ENCODE data around the gene TNFAIP8L3.
"Not testable (repeated sequence)": the region's sequence is repeated elsewhere in the genome, so short reads cannot be mapped to it uniquely, and the experiment has no call there.

Gene TNFAIP8L3

DNA sequence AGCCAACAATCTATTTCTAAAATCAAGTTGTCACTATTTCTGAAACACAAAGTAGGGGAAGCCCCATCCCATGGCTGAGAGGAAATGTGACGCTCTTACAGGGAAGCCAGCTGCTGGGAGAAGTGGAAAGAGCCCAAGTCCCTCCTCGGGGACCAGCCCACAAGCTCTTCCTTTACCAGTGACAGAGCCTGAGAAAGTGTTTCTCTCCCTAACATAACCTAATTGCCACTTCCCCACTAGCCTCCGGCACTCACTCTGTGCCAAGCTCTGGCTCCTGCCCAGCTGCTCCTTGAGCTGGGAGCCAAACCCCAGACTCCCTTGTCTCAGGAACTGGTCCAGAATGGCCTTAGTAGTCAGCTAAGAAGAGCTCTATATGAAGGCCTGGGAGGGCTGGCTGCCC is 42.9 kb downstream of the TNFAIP8L3 start:
- DNase-seq: no peak

DNA sequence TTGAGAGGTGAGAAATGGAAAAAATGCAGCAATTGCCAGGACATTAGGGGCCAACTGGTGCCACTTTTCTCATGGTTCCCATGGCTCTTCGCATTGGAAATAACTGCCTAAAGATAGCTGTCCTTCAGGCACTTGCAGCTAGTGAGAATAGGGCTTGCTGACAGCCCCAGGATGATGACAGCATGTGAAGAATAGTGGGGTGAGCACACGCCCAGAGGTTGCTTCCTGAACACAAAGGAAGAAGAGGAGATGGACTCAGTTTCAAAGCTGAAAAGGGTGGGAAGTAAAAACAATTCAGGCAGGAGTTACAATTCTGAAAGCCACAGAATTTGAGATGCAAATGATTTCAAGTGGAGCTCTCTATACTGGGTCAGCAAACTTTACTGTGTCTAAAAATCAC is 45.6 kb downstream of the TNFAIP8L3 start:
- no peak for DNase-seq

DNA sequence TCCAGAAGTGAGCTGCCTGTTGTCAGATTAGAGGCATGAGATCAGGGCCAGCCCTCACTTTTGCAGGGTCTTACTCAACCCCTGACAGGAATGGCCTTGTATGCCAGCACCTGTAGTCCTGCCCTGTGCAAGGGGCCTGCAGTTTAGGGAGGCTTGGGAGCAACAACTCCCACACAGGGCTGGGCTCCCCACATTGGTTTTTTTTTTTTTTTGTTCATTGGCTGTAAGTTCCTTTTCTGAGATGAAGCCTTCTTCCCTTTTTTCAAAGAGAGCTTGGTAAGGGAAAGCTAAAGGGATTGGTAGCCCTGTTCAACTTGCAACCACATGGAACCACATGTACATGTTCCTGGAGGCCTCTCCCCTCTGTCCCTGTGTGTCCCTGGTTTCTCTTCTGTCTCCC is 46.4 kb downstream of the TNFAIP8L3 start:
- no peak for DNase-seq

DNA sequence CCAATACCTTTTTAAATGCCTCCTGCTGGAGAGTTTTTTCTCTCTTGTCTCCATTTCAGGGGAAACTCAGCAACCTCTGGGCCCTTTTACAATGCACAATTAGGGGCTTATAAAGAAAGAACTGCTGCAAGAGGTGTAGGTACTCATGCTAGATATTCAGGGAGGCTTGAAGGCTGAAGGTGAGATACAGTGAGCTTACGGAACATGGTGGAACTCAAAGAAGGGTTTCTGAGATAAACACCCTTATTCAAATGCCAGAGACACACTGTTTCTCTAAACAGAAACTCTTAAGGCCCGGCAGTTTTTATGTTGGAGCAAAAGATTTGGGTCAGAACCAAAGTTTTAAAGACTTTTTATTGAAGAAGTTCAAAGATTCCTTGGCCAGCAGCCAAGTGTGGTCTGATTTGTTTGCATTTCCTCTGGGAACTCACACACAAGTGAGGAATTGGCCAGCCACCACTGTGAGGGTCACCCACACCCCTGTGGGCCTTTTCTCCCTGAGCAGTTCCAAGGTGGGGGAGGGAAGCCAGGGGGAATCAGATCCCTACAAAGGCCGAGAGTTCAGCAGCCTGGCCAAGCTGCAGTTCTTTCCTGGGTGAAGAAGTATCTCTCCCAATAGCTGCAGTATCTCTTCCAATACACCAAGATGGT is 47.8 kb downstream of the TNFAIP8L3 start:
- no peak for DNase-seq

DNA sequence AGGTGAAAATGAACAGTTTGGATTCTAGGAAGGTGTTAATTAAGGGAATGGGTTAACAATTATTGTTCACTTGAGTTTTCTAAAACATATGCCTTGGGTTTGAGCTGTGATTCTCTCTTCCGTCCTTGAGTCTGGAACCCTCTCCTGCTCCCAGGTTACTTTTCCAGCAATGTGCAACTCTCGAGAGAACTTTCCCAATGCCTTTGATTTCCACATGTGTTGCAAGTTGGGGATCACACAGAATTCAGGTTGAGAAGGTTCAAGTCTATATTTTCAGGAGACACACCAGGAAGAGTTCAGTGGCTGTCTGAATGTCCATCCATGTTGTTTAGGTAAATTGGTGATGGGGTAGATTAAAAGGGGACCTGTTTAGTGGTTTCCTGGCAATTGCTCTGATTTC is 48.7 kb downstream of the TNFAIP8L3 start:
- no peak for DNase-seq

DNA sequence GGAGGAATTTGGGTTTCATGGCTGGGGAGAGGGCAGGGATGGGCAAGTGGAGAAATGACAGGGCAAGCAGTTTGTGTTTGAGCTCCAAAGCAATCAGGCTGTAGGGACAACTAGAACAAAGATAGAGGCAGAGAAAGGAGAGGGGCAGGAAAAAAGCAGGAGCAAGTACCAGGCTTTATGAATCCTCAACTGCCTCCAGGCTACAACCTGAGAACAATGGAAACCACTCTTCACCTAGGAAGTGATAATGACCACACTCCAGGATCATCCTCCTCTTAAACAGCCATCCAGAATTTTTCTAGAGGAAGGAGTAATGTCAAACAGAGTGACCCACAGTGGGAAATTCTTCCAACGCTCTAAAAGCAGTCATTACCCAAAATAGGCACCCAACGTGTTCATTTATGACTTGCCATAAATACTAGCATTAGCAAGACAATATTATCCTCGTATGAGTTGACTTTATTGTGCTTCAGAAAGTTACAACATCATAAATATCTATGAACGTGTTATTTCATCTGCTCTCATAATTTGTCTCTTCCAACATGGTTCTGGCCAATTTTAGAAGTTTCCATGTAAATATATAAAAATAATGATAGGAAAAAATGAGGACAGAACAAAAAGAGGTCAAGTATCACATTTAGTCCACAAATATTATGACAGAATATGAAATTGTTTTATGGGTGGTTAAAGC is 50.5 kb downstream of the TNFAIP8L3 start:
- DNase-seq: no peak

DNA sequence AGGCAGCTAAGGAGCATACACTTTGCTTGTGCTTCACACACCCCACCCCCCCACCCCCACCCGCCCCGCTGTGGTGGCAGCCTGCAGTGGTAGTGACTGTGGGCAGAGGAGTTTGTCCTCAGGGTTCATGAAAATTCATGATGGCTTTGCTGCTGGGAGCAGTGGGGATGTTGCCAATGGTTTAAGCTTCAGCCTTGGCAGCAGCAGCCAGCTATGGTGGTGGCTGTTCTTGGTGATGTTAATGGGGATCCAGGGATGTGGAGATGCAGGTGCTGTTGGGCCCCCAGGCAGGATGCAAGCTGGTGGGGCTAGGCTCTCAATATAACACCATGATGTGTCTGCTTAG is 55.8 kb downstream of the TNFAIP8L3 start:
- DNase-seq: no peak

DNA sequence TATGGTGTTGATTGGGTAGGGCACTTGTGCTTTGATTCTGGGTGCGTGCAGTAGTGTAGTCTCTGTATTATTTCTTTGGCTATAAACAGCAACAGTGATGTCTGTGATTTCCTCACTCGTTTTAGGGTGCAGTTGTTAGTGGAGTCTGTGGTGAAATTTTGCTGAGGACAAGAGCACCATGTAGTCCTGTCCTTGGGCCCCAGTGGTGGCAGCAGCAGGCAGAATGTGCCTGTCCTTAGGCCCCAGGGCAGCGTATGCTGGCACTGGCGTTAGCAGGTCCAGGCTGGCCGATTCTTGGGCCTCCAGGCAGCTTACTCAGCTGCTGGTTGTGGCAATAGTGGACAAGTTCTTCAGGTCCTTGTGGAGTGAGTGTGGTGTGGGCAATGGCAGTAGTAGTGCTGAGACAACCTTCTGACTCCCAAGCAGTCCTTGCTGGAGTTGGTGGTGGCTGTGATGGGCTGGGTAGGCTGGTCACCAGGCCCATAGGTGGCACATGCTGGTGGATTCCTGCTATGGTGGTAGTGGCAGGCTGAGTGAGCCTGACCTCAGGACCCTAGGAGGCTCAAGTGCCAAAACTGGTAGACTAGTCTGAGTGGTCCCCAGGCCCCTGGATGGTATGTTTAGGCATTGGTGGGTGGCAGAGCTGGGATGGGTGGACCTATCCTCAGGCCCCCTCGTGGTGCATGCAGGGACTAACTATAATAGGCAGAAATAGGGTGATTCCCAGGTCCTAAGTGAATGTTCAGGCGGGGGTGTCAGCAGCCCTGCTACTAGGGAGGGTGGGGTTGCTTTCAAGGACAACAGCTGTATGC is 56.3 kb downstream of the TNFAIP8L3 start:
- DNase-seq: no peak

DNA sequence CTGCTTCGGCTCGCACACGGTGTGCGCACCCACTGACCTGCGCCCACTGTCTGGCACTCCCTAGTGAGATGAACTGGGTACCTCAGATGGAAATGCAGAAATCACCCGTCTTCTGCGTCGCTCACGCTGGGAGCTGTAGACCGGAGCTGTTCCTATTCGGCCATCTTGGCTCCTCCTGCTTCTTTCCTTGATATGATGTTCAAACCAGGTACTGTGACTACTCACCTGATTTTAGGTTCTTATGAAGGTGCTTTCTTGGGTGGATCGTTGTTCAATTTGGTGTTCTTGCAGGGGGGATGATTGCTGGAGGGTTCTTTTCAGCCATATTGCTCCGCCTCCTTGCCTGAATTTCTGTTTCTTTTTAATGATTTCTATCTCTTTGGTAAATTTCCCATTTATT is 57.2 kb downstream of the TNFAIP8L3 start:
- not testable (repeated sequence) for DNase-seq

DNA sequence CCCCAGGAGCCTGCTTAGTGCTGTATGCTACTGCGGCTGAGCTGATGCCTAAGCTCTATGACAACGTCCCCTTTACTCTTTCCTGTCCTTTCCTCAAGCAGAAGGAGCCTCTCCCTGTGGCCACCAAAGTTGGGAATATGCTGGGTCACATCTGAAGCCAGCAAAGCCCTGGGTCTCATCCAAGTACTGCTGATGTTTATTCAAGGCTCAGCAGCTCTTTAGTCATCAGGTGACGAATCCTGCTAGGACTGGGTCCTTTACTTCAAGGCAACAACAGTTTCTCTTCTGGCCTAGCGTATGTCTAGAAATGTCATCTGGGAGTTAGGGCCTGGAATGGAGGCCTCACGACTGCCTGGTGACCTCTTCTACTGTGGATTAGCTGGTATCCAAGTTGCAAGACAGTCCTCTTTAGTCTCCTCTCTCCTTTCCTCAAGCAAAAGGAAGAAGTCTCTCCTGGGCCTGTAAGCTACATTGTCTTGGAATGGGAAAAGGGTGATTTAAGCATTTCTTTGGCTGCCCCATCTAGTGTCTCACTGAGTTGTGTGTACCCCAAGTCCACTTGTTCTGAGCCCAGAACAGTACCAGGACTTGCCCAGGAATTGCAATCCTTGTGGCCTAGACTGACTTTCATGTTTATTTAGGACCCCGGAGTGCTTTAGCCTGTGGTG is 63.9 kb downstream of the TNFAIP8L3 start:
- DNase-seq: no peak

DNA sequence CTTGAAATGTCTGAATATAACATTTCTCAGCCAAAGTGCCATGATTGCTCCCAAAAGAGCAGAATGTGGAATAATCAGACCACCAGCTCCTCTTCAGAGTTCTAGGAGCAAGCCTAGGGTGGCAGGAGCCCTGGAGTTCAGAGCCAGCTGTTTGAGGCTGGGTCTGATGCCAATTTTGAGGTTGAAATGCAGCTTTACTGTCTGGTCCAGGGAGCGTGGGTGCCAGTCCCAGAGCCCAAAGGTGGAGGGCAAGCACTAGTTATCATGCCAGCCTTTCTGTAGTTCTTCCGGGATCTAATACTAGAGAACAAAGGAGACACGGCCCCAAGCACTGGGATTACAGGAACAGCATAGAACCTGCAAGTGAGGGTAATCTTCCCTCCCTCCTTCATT is 69.3 kb downstream of the TNFAIP8L3 start:
- no peak for DNase-seq

DNA sequence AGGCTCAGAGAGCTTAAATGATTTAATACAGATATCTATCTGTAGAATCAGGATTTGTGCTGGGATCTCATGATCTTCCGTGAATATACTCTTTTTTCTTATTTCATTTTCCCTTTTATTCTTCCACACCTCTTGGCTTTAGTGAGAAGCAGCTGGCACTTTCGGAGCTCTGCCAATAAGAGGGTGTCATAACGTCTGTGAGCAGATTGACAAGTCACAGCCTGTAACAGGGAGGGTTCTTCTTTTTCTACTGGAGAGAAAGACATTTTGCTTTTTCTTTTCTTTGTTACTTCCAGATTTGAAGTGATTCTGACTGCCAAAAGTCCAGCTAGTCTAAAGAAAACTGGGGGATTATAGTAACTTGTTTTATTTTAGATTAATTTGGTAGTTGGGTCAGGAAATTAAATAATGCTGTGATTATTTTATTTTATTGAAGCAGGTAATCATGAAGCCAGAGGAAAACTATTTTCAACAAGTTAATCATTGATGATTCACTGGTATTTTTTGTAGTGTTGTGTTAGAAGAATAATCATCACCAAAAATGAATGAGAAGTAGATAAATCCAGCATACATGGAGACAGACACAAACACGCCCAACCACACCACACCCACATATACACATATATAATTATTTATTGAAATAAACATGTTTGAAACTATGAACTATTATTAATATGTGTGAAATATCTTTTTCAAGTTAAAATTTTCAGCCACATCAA is 69.8 kb downstream of the TNFAIP8L3 start:
- DNase-seq: no peak

DNA sequence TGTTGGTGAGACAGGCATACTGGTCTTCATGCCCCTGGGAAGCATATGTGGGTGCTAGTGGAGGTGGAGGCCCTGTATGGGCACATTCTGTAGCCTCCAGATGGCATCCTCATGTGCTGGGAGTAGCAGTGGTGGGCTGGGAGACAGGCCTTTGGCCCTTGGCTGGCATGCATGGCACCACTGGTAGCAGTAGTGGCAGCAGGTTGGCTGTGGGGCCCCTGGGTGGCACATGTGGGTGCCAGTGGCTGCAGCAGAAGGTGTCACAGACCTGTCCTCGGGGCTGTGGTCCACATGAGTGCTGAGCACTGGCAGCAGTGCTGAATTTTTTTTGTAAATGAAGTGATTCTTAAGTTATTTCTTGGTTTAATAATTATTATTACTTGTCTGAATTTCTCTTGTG is 71.2 kb downstream of the TNFAIP8L3 start:
- no peak for DNase-seq

DNA sequence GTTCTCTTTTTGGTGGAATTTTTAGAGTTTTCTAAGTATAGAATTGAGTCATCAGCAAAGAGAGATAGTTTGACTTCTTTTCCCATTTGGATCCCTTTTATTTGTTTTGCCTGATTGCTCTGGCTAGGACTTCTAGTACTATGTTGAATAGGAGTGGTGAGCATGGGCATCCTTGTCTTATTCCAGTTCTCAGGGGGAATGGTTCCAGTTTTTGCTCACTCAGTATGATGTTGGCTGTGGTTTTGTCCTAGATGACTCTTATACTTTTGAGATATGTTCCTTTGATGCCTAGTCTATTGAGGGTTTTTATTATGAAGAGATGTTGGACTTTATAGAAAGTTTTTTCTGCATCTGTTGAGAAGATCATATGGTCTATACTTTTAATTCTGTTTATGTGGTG is 72.5 kb downstream of the TNFAIP8L3 start:
- DNase-seq: no peak

DNA sequence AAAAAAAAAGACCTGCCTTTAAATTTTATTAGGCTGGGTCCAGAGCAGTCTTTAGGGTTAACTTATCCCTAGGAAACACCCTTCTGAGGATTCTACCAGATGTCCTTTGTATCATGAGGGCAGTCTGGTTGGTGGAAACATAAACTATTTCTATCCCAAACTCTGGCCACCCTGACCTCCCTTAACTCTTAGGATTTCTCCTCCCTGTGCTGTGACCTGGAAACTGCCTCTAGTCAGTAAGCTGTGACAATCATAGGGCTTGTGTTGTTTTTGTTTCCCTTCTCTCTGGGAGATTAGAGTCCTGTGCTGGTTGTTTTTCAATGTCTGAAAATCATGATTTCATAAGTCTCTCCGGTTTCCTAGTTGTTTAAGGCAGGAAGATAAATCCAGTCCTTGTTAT is 78.1 kb downstream of the TNFAIP8L3 start:
- no peak for DNase-seq

DNA sequence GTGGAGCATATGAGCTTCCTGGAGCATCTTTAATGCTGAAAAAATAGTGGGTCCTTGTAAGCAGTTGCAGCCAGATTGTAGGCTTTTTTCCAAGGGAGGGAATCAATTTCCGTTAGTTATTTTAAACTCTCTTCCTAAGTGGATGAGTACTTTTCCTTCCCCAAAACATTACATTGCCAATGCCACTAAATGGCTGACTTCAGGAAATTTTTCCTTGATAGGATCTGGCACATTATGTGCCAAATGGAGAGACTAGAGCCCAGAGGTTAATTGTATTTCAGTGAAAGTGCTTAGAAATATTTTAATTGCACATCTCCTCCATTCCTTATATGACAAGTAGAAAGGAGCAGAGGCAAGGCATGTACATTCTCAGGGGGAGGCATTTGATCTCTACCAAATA is 83.5 kb downstream of the TNFAIP8L3 start:
- no peak for DNase-seq

DNA sequence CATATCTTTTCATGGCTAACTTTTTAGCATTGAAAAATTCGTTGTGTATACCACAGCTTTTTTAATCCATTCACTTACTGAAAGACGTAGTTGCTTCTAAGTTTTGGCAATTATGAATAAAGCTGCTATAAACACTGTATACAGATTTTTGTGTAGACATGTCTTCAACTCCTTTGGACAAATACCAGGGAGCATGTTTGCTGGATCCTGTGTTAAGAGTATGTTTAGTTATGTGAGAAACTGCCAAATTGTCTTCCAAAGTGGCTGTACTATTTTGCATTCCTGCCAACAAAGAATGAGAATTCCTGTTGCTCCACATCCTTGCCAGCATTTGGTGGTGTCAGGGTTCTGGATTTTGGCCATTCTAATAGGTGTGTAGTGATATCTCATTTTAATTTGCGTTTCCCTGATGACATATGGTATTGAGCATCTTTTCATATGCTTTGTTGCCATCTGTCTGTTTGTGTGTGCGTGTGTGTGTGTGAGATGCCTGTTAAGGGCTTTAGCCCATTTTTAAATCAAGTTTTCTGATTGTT is 87.5 kb downstream of the TNFAIP8L3 start:
- no peak for DNase-seq

All from CD4-positive, alpha-beta T cell treated with Interleukin-4 for 1 hour (primary cell).